Calu3 (cell line): ENCODE results near the gene UQCRC1. TPM values are rescaled to one million over a fixed set of nuclear protein-coding genes. Genes with fewer than 3 reads are reported as not detected.

ENCODE experiments used
- BruUV-seq: library from RNA; stranded (reverse); fragments of 400-500 nt; replicated peaks from 2 replicates; lab custom pipeline; 2021; lab: Mats Ljungman, UMichigan
- CTCF ChIA-PET: fragments of 300-600 bp; sonication (Branson Sonifier 250); formaldehyde crosslinking; loops from one replicate; lab custom pipeline; 2022; ENCODE audit warnings: antibody characterized with exemption; lab: Charles Lee
- DNase-seq: peaks from one replicate; pipeline ENCODE4 v3.0.0; 2022
- H3K27ac Mint-ChIP-seq: one replicate; pipeline ENCODE4 v1.8.0; 2022; ENCODE audit warnings: mixed read lengths; ENCODE audit not compliant: unreplicated experiment
- H3K27me3 Mint-ChIP-seq: one replicate; pipeline ENCODE4 v1.8.0; 2022; ENCODE audit warnings: mixed read lengths; ENCODE audit not compliant: unreplicated experiment
- H3K36me3 Mint-ChIP-seq: one replicate; pipeline ENCODE4 v1.8.0; 2022; ENCODE audit warnings: mild to moderate bottlenecking, moderate library complexity, mixed read lengths; ENCODE audit not compliant: insufficient read depth, unreplicated experiment
- H3K4me1 Mint-ChIP-seq: one replicate; pipeline ENCODE4 v1.8.0; 2022; ENCODE audit warnings: mild to moderate bottlenecking, low read depth, mixed read lengths; ENCODE audit not compliant: unreplicated experiment
- H3K4me3 Mint-ChIP-seq: one replicate; pipeline ENCODE4 v1.8.0; 2022; ENCODE audit warnings: mild to moderate bottlenecking, low read depth, moderate library complexity, mixed read lengths; ENCODE audit not compliant: unreplicated experiment
- H3K9me3 Mint-ChIP-seq: one replicate; pipeline ENCODE4 v1.8.0; 2022; ENCODE audit warnings: low read depth, mixed read lengths; ENCODE audit not compliant: unreplicated experiment
- CTCF ChIP-seq: fragments of 200-600 bp; IDR thresholded peaks from one replicate; pipeline ENCODE4 v1.8.0; 2022; ENCODE audit warnings: antibody characterized with exemption; ENCODE audit not compliant: unreplicated experiment
- intact Hi-C: fragments of 100-400 bp; cut with micrococcal nuclease; formaldehyde crosslinking; loops from one replicate; pipeline ENCODE4 v1.10.0; 2022; ENCODE audit not compliant: unreplicated experiment
- total RNA-seq: library from RNA; stranded (reverse); gene quantifications from 2 replicates; pipeline ENCODE4 v1.2.3, GENCODE V29; 2022

Gene UQCRC1
- total RNA-seq, 1 experiment from 2014 or later = 207 TPM

GRCh38 chr3:48591886-48592518 lies 17.4 kb downstream of the UQCRC1 start:
- Mint-ChIP-seq H3K9me3 (no peaks in the 10 kb centered on the region), H3K27me3 (peaks cover 12% of the 10 kb centered on the region), H3K4me1 (peaks cover 13% of the 10 kb centered on the region), H3K27ac (no peak overlapping the region), H3K4me3 (no peak overlapping the region), H3K36me3 (peaks cover 25% of the 10 kb centered on the region)
- CTCF ChIA-PET = no interaction called here
- no peak for DNase-seq
- no peak for TF ChIP-seq CTCF
- BruUV-seq = no TSS peak
- intact Hi-C loops = no loop called here

- intact Hi-C loops = no loop called here
- H3K27ac Mint-ChIP-seq = no peak overlapping the region
- no peak for TF ChIP-seq CTCF
- H3K9me3 Mint-ChIP-seq = no peaks in the 10 kb centered on the region
- H3K4me3 Mint-ChIP-seq = no peak overlapping the region
- CTCF ChIA-PET = no interaction called here
- H3K36me3 Mint-ChIP-seq = peaks cover 22% of the 10 kb centered on the region
- no peak for DNase-seq
- BruUV-seq = no TSS peak
- H3K4me1 Mint-ChIP-seq = peaks cover 10% of the 10 kb centered on the region
- peaks cover 12% of the 10 kb centered on the region for H3K27me3 Mint-ChIP-seq
Measured at GRCh38 chr3:48591436-48591835, 18.0 kb downstream of the UQCRC1 start.

- DNase-seq = no peak
- peaks cover 12% of the 10 kb centered on the region for H3K27me3 Mint-ChIP-seq
- CTCF ChIA-PET = no interaction called here
- no TSS peak for BruUV-seq
- H3K4me1 Mint-ChIP-seq = no peaks in the 10 kb centered on the region
- TF ChIP-seq CTCF = no peak
- H3K4me3 Mint-ChIP-seq = no peak overlapping the region
- H3K9me3 Mint-ChIP-seq = no peaks in the 10 kb centered on the region
- no peak overlapping the region for H3K27ac Mint-ChIP-seq
- intact Hi-C loops = no loop called here
- no peaks in the 10 kb centered on the region for H3K36me3 Mint-ChIP-seq
Measured at GRCh38 chr3:48588230-48588629, 21.2 kb downstream of the UQCRC1 start.

- no peak for TF ChIP-seq CTCF
- Mint-ChIP-seq H3K27ac (no peak overlapping the region), H3K4me1 (no peaks in the 10 kb centered on the region), H3K27me3 (peaks cover 12% of the 10 kb centered on the region), H3K36me3 (no peaks in the 10 kb centered on the region), H3K4me3 (no peak overlapping the region), H3K9me3 (no peaks in the 10 kb centered on the region)
- no peak for DNase-seq
- intact Hi-C loops = no loop called here
- no TSS peak for BruUV-seq
- CTCF ChIA-PET = no interaction called here
Measured at GRCh38 chr3:48587686-48588085, 21.8 kb downstream of the UQCRC1 start.
